Heart right ventricle (tissue), 16 donors: ENCODE data around the gene FMO5. TPM values are rescaled to one million over a fixed set of nuclear protein-coding genes. Genes with fewer than 3 reads are reported as not detected.
"Not testable (repeated sequence)": the region's sequence is repeated elsewhere in the genome, so short reads cannot be mapped to it uniquely, and the experiment has no call there.

Source experiments
- ATAC-seq, 8 donors: fragments of 200-7000 bp; cut with Tn5 transposase; one replicate each; pipeline ENCODE4 v1.9.1; 2020; ENCODE audit warnings: mild to moderate bottlenecking in 8 of 8, moderate library complexity in 8 of 8, moderate number of reproducible peaks in 1 of 8
- DNase-seq, 2 donors: peaks; one replicate each; pipeline ENCODE4 v3.0.0-alpha.2; 2020
- H3K27ac ChIP-seq, 10 donors: fragments of 200-600 bp; sonication (generic) in 2 of 10; one replicate each; pipeline versions ENCODE4 v1.5.0 to v1.8.0; 2020 to 2022; ENCODE audit warnings: mild to moderate bottlenecking in 3 of 10
- H3K27me3 ChIP-seq, 7 donors: fragments of 200-600 bp; one replicate each; pipeline ENCODE4 v1.8.0; 2021 to 2022; ENCODE audit warnings: mild to moderate bottlenecking in 2 of 7
- H3K36me3 ChIP-seq, 9 donors: fragments of 200-600 bp; sonication (generic) in 1 of 9; one replicate each; pipeline versions ENCODE4 v1.5.0 to v1.8.0; 2020 to 2022; ENCODE audit warnings: mild to moderate bottlenecking in 2 of 9
- H3K4me1 ChIP-seq, 9 donors: fragments of 200-600 bp; sonication (generic) in 1 of 9; one replicate each; pipeline versions ENCODE4 v1.5.0 to v1.8.0; 2020 to 2022; ENCODE audit warnings: mild to moderate bottlenecking in 4 of 9
- H3K4me3 ChIP-seq, 10 donors: fragments of 200-600 bp; sonication (generic) in 2 of 10; one replicate each; pipeline versions ENCODE4 v1.5.0 to v1.8.0; 2020 to 2022; ENCODE audit warnings: mild to moderate bottlenecking in 7 of 10, moderate library complexity in 2 of 10
- H3K9me3 ChIP-seq, 11 donors: fragments of 200-600 bp in 10 of 11; sonication (generic) in 2 of 11; one replicate each; pipeline versions ENCODE4 v1.5.0 to v1.8.0; 2013 to 2022; ENCODE audit warnings: mild to moderate bottlenecking in 2 of 11, control low read depth in 1 of 11, moderate library complexity in 1 of 11
- CTCF ChIP-seq, 9 donors: fragments of 200-600 bp; sonication (generic) in 2 of 9; IDR thresholded peaks; one replicate each; pipeline versions ENCODE4 v1.5.0 to v1.8.0; 2021 to 2022; ENCODE audit warnings: antibody characterized with exemption in 9 of 9, mild to moderate bottlenecking in 5 of 9, moderate library complexity in 1 of 9
- WGBS, 2 donors: extraction: QIAGEN DNeasy Blood & Tissue Kit; methylation state at CpG; one replicate each; pipeline ENCODE4 v1.1.7; 2013; ENCODE audit warnings: inconsistent platforms in 1 of 2; 5-methylcytosine and 5-hydroxymethylcytosine counted together
- intact Hi-C, 10 donors: fragments of 100-400 bp; cut with DNase I; formaldehyde crosslinking; loops; one replicate each; pipeline versions ENCODE4 v1.11.1 to v1.14.2; 2022
- polyA plus RNA-seq, 2 donors: library from polyadenylated mRNA; stranded (reverse); fragments of 200-250 nt; gene quantifications; one replicate each; pipeline ENCODE4 v1.2.3, GENCODE V29; 2013
- total RNA-seq, 10 donors: library from RNA; stranded (reverse); fragmentation: NEBNext Ultra II Directional in 3 of 10; extraction: Animal tissue kit (Norgen Biotek cat#: 25700) in 3 of 10; gene quantifications; one replicate each; pipeline versions ENCODE4 v1.2.1 to v1.2.4, GENCODE V29; 2021 to 2023
- donor health status: Arrhythmogenic right ventricular cardiomyopathy.
- donor health status: ischemic (EF 13 %, LVEDD 7.1; RV severe dilation, severe dysfunction).
- donor health status: healthy with polysubstance abuse.
- donor health status: DM: no; HTN: yes; CAD: no.
- donor health status: DM: no; HTN: no; CAD: no.
- donor health status: ischemic (EF 25% LVEDD 6.9; RV normal size, moderate dysfunction).
- donor health status: ischemic (EF 25% LVEDD 5.7; RV mildly dilated, moderate dysfunction).
- donor health status: healthy.
- donor health status: DM: yes; HTN: yes; CAD: no.
- donor health status: Ischemic cardiomyopathy.
- donor health status: ischemic (EF 35%, LVEDD 5.7; RV mildly dilated, moderate dysfunction).
- donor health status: nonischemic (EF 11% LVEDD 7.7; RV severe dilation, severe dysfunction).
- donor health status: DM: yes; HTN: yes; CAD: no.
- donor health status: PGD.
- donor health status: ischemic (EF 29% LVEDD 5.4; RV normal size, mild dysfunction).
- donor health status: nonischemic (EF 23%, LVEDD 6.1; RV moderate dilation, normal function).

Gene FMO5
- total and polyA plus RNA-seq, 12 donors: 0.20 to 21.7 (median 0.78) TPM

DNA sequence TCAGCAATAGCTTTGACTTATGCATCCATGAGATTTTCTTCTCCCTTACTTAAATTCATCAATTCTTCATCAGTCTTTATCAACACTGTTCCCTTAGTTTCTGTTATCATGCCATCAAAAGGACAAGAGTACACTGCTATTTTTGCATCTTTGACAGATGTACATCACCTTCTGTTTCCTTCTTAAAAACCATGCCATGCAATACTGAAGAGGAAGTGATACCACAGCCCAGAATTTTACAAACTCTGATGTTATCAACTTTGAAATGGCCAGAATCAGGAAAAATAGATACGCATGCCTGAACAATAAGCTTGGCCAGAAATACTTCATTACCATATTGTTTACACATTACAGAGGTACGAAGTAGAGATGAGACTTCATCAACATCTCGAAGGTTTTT lies 21.1 kb downstream of the FMO5 start:
- Histone ChIP-seq H3K27ac (no peak overlapping the region), H3K27me3 (no peaks in the 10 kb centered on the region), H3K36me3 (peaks cover 0 to 27% (median 4%) of the 10 kb centered on the region in 9 donors), H3K4me1 (peaks cover 0 to 5% (median 0%) of the 10 kb centered on the region in 9 donors), H3K9me3 (no peaks in the 10 kb centered on the region), H3K4me3 (no peak overlapping the region)
- ATAC-seq (no peak), DNase-seq (no peak)
- intact Hi-C loops: no loop called here
- TF ChIP-seq CTCF (IDR thresholded peaks at IDR 0.05): no peak
- 87 to 93% methylated on average over 3 of the region's 3 CpGs for WGBS, 2 donors

DNA sequence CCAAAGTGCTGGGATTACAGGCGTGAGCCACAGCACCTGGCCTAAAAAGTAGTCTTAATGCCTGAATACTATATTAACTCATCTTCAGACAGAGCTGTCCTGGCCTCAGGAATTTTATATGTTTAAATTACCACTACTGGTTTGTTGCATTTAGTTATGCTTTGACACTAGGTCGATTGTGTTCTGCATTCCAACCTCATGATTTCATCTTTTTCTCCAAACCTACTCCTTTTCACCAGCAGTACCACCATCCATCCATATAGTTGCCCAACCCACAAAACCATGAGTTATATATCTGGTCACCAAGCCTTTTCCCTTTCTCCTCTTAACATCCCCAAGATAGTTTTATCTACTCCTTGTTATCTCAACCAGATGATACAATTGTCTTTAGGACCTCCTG lies 22.6 kb downstream of the FMO5 start:
- DNase-seq (no peak), ATAC-seq (no peak)
- Histone ChIP-seq H3K4me1 (peaks cover 0 to 5% (median 0%) of the 10 kb centered on the region in 9 donors), H3K9me3 (no peaks in the 10 kb centered on the region), H3K27me3 (no peaks in the 10 kb centered on the region), H3K27ac (no peak overlapping the region), H3K36me3 (peaks cover 0 to 17% (median 0%) of the 10 kb centered on the region in 9 donors), H3K4me3 (no peak overlapping the region)
- TF ChIP-seq CTCF (IDR thresholded peaks at IDR 0.05): no peak
- whole genome bisulfite sequencing, 2 donors: 68 to 72% methylated on average over 2 of the region's 2 CpGs
- intact Hi-C loops: no loop called here

- TF ChIP-seq CTCF (IDR thresholded peaks at IDR 0.05): no peak
- Histone ChIP-seq H3K4me3 (no peak overlapping the region), H3K27ac (no peak overlapping the region), H3K9me3 (no peaks in the 10 kb centered on the region), H3K36me3 (peaks cover 0 to 17% (median 0%) of the 10 kb centered on the region in 9 donors), H3K4me1 (peaks cover 0 to 5% (median 0%) of the 10 kb centered on the region in 9 donors), H3K27me3 (no peaks in the 10 kb centered on the region)
- DNase-seq: no peak
- intact Hi-C loops: no loop called here
- WGBS, 2 donors: 97 to 100% methylated on average over 1 of the region's 1 CpG
- no peak for ATAC-seq
These were observed 23.4 kb downstream of the FMO5 start for GRCh38 chr1:147201786-147202185.

GRCh38 chr1:147201276-147201675 lies 23.9 kb downstream of the FMO5 start:
- Histone ChIP-seq H3K27ac (no peak overlapping the region), H3K36me3 (peaks cover 0 to 17% (median 0%) of the 10 kb centered on the region in 9 donors), H3K27me3 (no peaks in the 10 kb centered on the region), H3K9me3 (no peaks in the 10 kb centered on the region), H3K4me1 (peaks cover 0 to 5% (median 0%) of the 10 kb centered on the region in 9 donors), H3K4me3 (no peak overlapping the region)
- 79 to 86% methylated on average over 4 of the region's 4 CpGs for WGBS, 2 donors
- intact Hi-C loops: no loop called here
- no peak for ATAC-seq
- no peak for TF ChIP-seq CTCF (IDR thresholded peaks at IDR 0.05)
- DNase-seq: no peak

GRCh38 chr1:147197324-147197723 lies 27.8 kb downstream of the FMO5 start:
- WGBS, 2 donors: 64 to 83% methylated on average over 3 of the region's 3 CpGs
- H3K9me3 ChIP-seq, DNase-seq, H3K27ac ChIP-seq, ATAC-seq, H3K4me3 ChIP-seq, H3K4me1 ChIP-seq, intact Hi-C loops, H3K27me3 ChIP-seq, H3K36me3 ChIP-seq: not testable (repeated sequence)
